ENCODE results near the gene EEF2KMT. TPM values are rescaled to one million over a fixed set of nuclear protein-coding genes. Genes with fewer than 3 reads are reported as not detected.

The EEF2KMT gene
- total RNA-seq, 2 experiments from 2014 or later = 23.4 to 25.5 TPM

DNA sequence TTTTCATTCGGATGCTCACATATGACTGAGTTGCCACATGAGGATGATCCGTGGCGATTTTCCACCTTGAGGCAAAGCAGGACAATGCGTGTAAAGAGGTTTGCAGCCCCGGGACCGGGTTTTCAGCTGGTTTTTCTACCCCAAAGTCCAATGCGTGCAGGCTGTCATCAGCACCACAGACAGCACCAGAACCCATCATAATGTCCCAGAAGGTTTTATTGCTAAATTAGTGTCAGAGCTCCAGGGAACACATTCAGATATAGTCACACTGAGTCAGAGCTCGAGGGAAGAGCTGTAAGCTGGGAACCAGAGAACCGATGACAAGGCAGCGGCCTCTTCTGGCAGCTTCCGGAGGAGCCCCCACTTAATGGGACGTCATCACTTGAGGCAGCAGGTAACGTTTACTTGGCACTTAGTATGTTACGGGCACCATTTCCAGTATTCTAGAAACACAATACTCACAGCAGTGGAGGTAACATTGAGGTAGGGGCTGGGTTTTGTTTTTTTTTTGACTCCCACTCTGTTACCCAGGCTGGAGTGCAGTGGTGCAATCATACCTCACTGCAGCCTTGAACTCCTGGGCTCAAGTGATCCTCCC is 54.9 kb downstream of the EEF2KMT start:
- DNase-seq = no peak
- H3K9me3 Mint-ChIP-seq = no peaks in the 10 kb centered on the region
- no peaks in the 10 kb centered on the region for H3K27me3 Mint-ChIP-seq
- H3K36me3 Mint-ChIP-seq = peaks cover 1% of the 10 kb centered on the region
- H3K27ac Mint-ChIP-seq = no peak overlapping the region
- H3K4me1 Mint-ChIP-seq = no peaks in the 10 kb centered on the region
- H3K4me3 Mint-ChIP-seq = no peak overlapping the region

DNA sequence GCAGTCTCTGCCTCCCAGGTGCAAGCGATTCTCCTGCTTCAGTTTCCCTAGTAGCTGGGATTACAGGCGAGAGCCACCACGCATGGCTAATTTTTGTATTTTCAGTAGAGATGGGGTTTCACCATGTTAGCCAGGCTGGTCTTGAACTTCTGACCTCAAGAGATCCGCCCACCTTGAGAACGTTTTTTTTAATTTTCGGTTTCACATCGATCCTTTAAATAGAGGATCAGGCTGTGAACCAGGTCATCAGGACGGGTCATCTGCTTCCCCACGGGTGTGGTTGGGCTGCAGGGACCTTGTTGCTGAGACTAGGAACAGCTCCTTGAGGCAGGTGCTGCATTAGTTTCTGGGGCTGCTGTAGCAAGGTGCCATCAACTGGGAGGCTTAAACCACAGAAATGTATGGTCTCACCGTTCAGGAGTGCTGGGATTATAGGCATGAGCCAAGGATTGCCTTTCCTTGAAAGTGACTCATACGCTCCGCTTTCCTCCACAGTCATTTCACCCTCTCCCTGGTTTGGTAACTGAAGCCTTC is 55.9 kb downstream of the EEF2KMT start:
- H3K4me3 Mint-ChIP-seq = no peak overlapping the region
- no peaks in the 10 kb centered on the region for H3K27me3 Mint-ChIP-seq
- H3K27ac Mint-ChIP-seq = no peak overlapping the region
- no peaks in the 10 kb centered on the region for H3K9me3 Mint-ChIP-seq
- H3K4me1 Mint-ChIP-seq = peaks cover 1% of the 10 kb centered on the region
- no peak for DNase-seq
- peaks cover 1% of the 10 kb centered on the region for H3K36me3 Mint-ChIP-seq

DNA sequence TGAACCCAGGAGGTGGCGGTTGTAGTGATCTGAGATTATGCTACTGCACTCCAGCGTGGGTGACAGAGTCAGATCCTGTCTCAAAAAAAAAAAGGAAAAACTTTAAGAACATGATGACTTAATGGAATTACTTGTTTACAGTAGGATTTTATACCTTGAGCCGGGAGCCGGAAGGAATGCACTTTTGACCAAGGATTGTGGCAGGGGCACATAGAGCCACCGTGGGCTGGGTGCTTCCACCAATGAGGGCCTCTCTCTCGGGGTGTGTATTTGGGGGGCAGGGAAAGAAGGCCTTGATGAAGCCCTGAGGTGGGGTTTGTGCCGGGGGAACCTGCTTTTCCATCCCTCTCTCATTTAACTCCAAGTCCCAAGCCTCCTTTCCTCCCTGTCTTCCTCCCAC is 57.1 kb downstream of the EEF2KMT start:
- peaks cover 2% of the 10 kb centered on the region for H3K4me1 Mint-ChIP-seq
- H3K4me3 Mint-ChIP-seq = no peak overlapping the region
- no peaks in the 10 kb centered on the region for H3K36me3 Mint-ChIP-seq
- no peaks in the 10 kb centered on the region for H3K9me3 Mint-ChIP-seq
- no peaks in the 10 kb centered on the region for H3K27me3 Mint-ChIP-seq
- no peak for DNase-seq
- H3K27ac Mint-ChIP-seq = no peak overlapping the region

DNA sequence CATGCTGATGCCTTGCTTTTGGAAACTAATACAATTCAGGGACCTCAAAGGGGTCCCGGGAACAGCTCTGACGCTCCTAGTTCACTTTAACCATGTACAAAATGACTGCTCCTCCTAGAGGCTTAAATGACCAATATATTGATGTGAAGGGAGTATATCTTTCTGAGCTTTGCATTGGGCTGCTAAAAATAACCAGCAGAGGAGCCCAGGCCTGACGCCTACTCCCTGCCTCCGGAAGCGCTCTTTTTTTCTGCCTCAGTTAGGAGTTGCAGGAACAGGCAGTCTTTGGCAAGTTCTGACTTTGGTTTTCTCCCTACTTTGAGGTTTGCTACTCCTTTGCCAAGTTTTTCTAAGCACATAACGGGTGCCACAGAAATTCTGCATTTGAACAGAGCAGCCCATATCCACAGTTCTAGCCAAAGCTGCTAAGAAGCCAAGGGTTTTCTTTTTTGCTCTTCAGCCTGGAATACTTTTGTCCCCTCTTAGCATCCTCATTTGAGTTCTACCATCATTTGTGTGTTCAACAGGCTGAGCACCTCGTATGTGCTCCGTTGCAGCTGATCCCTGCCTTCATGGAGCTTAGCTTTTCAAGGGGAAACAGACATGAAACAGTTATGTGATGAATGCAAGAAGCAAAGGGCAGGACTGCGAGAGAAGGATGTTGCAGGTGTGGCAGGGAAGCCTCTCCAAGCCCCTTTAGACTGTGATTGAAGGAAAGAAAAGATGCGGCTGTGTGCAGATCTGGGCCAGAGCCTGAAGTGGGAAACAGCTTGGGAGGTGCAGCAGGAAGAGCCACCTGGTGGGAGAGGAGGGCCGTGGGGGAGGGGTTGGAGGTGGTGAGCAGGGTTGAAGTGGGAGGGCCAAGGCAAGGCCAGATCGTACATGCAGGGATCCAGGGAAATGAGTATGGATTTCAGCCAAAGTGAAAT is 61.1 kb downstream of the EEF2KMT start:
- Mint-ChIP-seq H3K27ac (no peak overlapping the region), H3K27me3 (no peaks in the 10 kb centered on the region), H3K36me3 (peaks cover 6% of the 10 kb centered on the region), H3K4me1 (peaks cover 22% of the 10 kb centered on the region), H3K9me3 (no peaks in the 10 kb centered on the region), H3K4me3 (no peak overlapping the region)
- DNase-seq = no peak

DNA sequence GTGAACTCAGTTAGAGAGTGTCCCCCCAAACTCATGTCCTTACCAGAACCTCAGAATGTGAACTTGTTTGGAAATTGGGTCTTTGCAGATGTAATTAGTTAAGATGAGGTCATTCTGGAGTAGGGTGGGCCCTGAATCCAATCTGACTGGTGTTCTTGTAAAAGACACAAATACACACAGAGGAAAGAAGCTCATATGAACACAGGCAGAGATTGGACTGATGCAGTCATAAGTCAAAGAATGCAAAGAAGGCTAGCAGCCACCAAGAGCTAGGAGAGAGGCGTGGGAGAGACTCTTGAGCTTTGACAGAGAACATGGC is 61.7 kb downstream of the EEF2KMT start:
- Mint-ChIP-seq H3K4me1 (peaks cover 22% of the 10 kb centered on the region), H3K27ac (no peak overlapping the region), H3K36me3 (peaks cover 8% of the 10 kb centered on the region), H3K9me3 (no peaks in the 10 kb centered on the region), H3K27me3 (no peaks in the 10 kb centered on the region), H3K4me3 (no peak overlapping the region)
- DNase-seq = no peak

Other genes with a start within 250 kb of the EEF2KMT start
- not detected for gene PPL, start 160.6 kb downstream of the EEF2KMT start, total RNA-seq
- under 1 TPM; 0.04 to 0.10 TPM for gene SEC14L5, start 139.5 kb downstream of the EEF2KMT start, total RNA-seq
- 10 to 100 TPM; 14.7 to 16.4 TPM for gene NAGPA, start 63.9 kb downstream of the EEF2KMT start, total RNA-seq
- gene C16orf89, start 31.8 kb downstream of the EEF2KMT start, total RNA-seq = not detected
- gene ALG1, start 26.0 kb downstream of the EEF2KMT start, total RNA-seq = 10 to 100 TPM; 36.1 to 36.8 TPM